GM18499 (cell line): ENCODE data around the gene KCNMA1.

Source experiments
- ATAC-seq: cut with Tn5 transposase; IDR thresholded peaks from one replicate; pipeline ENCODE4 v1.9.1; 2021; ENCODE audit warnings: moderate number of reproducible peaks; ENCODE audit not compliant: insufficient read depth, unreplicated experiment

KCNMA1 gene

GRCh38 chr10:77411805-77412204, 225.8 kb downstream of the KCNMA1 start:
- ATAC-seq: no peak

GRCh38 chr10:77410523-77410922, 227.1 kb downstream of the KCNMA1 start:
- ATAC-seq: no peak

- ATAC-seq: no peak
Measured at GRCh38 chr10:77409697-77410471, 227.7 kb downstream of the KCNMA1 start.

- no peak for ATAC-seq
Measured at GRCh38 chr10:77408259-77408658, 229.3 kb downstream of the KCNMA1 start.

GRCh38 chr10:77406764-77407430, 230.7 kb downstream of the KCNMA1 start:
- no peak for ATAC-seq

GRCh38 chr10:77405771-77406241, 231.8 kb downstream of the KCNMA1 start:
- ATAC-seq: no peak

- no peak for ATAC-seq
Measured at GRCh38 chr10:77404810-77405209, 232.8 kb downstream of the KCNMA1 start.

GRCh38 chr10:77403761-77404160, 233.8 kb downstream of the KCNMA1 start:
- no peak for ATAC-seq

- ATAC-seq: no peak
Measured at GRCh38 chr10:77401683-77402082, 235.9 kb downstream of the KCNMA1 start.

- ATAC-seq: no peak
Measured at GRCh38 chr10:77400033-77400432, 237.6 kb downstream of the KCNMA1 start.

- no peak for ATAC-seq
Measured at GRCh38 chr10:77398986-77399755, 238.4 kb downstream of the KCNMA1 start.

GRCh38 chr10:77398558-77398957, 239.1 kb downstream of the KCNMA1 start:
- ATAC-seq: no peak

- no peak for ATAC-seq
Measured at GRCh38 chr10:77397103-77397502, 240.5 kb downstream of the KCNMA1 start.

- ATAC-seq: no peak
Measured at GRCh38 chr10:77396290-77396689, 241.3 kb downstream of the KCNMA1 start.

GRCh38 chr10:77393821-77394501, 243.6 kb downstream of the KCNMA1 start:
- no peak for ATAC-seq

- no peak for ATAC-seq
Measured at GRCh38 chr10:77393411-77393810, 244.2 kb downstream of the KCNMA1 start.

GRCh38 chr10:77392851-77393250, 244.8 kb downstream of the KCNMA1 start:
- ATAC-seq: no peak

- ATAC-seq: no peak
Measured at GRCh38 chr10:77392236-77392721, 245.3 kb downstream of the KCNMA1 start.

- no peak for ATAC-seq
Measured at GRCh38 chr10:77391605-77392235, 245.9 kb downstream of the KCNMA1 start.

GRCh38 chr10:77390481-77390891, 247.1 kb downstream of the KCNMA1 start:
- ATAC-seq: no peak
